HG03571 (cell line): ENCODE measurements around the gene HRCT1.
"Not testable (repeated sequence)": the region's sequence is repeated elsewhere in the genome, so short reads cannot be mapped to it uniquely, and the experiment has no call there.

Experiments used
- ATAC-seq: cut with Tn5 transposase; IDR thresholded peaks from one replicate; pipeline ENCODE4 v1.9.1; 2021; ENCODE audit not compliant: unreplicated experiment

HRCT1 gene

GRCh38 chr9:35917261-35917660 is 11.3 kb downstream of the HRCT1 start:
- no peak for ATAC-seq

- ATAC-seq: no peak
Observed at GRCh38 chr9:35918780-35919179, 12.8 kb downstream of the HRCT1 start.

DNA sequence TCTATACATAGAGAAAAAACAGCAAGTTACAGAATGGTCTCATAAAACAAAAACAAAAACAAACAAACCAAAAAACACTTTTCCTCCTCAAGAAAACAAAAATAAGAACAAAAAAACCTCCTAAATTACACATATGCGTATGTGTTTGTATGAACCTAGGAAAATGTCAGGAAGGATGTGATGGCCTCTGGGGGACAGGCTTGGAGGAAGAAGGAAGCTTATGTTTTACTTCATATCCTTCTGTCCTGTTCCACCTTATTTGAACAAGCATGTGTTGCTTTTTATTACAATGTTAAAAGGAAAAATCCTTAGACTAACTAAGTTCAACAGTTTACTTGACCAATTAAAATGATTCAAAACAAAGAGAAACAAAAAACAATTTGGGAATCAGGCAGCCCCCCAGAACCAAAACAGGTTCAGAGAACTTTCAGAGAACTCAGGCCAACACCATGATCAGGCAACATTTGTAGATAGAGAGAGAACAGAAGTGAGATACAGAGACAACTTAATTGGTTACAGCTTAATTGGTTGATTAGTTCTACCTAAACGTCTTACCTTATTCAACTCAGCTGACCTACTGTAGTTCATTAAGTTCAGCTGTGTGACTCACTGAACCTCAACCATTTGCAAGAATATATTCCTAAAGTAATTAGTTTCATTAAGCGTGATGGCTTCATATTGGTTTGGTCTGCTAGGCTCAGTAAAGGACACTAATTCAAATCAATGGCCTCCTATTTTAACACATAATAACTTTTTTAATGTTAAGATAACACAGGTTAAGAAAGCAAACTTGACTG is 13.4 kb downstream of the HRCT1 start:
- ATAC-seq: no peak

DNA sequence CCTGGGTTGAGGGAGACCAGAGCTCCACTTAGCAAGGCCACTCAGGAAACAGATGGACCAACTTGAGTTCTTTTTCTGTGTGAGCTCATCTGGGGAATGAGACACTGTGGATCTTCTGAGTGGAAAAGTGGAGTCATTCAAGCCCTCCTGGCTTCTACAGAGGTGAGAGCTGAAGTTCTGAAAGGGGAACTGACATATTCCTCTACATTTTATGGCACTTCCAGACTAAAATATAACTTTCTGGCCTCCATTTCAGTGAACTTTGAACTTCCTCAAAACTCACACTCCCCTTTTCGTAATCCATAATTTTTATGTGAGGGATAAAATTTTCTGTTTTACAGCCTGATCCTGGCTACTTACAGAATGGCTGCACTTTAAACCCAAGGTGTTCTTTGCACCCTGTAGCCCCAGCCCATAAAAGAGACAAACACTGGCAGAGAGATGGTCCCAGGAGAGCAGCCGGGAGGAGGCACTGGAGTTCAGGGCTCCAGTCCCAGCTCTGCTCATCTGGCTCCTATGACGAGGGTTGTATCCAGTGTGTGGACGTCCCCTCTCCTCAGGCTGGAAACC is 14.1 kb downstream of the HRCT1 start:
- ATAC-seq: no peak

DNA sequence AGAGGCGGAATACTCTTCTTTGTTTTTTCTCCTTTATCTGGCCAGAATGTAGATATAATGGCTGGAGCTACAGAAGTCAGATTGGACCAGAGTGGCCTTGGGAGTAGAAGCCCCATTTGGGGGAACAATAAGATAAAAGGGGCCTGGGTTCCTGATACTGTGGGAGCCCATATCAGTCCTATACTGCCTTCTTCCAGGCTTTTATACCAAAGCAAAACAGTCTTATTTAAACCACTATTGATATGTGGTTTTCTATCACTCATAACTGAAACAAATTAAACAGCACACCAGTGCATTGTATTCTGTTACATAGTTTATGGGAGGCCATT is 17.6 kb downstream of the HRCT1 start:
- ATAC-seq: no peak

- no peak for ATAC-seq
Observed at GRCh38 chr9:35923927-35924763, 18.1 kb downstream of the HRCT1 start.

DNA sequence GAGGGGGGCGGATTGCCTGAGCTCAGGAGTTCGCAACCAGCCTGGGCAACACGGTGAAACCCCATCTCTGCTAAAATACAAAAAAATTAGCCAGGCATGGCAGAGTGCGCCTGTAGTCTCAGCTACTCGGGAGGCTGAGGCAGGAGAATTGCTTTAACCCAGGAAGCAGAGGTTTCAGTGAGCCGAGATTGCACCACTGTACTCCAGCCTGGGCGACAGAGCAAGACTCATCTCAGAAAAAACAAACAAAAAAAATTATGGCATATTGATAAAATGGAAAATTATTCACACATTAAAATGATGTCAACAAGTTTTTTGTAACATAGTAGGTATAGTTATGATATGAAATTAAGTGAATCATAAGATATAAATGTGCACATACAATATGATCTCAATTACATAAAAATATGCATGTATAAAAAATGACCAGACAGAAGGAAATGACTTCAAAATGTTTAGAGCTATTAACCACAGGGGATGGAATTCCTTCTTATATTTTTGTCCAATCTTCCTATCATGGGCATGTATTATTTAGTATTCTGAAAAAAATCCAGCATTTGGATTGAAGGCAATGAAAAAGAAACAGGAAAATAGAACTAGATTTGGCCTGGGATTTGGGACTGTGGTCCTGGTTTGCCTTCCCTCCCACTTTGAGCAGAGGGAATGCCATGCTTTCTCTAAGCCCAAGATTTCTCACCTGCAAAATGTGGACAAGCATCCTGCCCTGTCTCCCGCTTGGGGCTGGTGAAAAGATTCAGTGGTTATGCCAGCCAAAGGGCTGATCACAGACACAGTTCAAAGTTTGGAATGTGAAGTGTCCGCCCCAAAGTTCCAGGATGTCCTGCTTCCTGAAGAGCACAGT is 22.8 kb downstream of the HRCT1 start:
- no peak for ATAC-seq

DNA sequence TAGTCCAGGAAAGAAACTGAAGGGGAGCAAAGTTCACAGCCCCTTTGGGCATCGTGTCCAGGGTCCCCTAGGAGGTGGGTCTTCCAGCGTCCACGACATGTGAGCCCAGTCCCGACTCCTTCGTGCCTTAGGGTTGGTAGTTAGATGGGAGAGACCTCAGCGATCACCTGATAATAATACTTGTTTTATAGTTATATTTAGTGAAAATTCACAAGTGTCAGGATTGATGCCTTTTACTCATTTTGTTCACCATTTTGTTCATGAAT is 23.4 kb downstream of the HRCT1 start:
- ATAC-seq: no peak

DNA sequence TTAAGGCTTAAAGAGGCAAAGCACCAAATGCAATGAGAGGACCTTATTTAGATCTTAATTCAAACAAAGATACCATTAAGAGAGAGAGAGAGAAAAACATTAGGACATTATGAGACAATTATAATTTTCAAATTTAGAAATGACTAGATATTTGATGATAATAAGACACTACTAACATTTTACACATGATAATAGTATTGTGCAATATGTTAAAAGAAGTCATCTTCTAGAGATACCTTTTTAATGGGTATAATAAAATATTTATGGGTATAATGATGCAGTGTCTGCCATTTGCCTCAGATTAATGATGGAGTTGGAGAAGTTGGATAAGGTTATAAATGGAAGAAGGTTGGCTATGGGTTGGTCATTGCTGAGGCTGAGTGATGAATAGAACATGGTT is 24.5 kb downstream of the HRCT1 start:
- ATAC-seq: no peak

DNA sequence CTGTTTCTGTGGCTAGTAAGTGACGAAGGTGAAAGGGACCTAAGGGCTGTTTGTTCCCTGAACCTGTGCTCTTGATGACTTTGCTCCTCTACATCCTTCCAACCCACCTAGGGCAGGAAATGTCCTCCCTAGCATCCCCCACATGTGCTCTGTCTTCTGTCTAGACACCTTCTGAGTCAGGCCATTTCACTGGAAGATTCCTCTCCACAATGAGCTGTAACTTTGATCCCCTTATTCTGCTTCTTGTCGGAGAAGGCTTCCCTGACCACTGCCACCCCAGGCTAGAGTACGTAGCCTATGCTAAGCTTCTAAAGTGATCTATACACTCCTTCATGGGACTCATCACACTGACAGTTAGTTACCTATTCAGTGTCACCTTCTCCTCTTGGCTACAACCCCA is 25.0 kb downstream of the HRCT1 start:
- no peak for ATAC-seq

- no peak for ATAC-seq
Observed at GRCh38 chr9:35932735-35933134, 26.7 kb downstream of the HRCT1 start.

DNA sequence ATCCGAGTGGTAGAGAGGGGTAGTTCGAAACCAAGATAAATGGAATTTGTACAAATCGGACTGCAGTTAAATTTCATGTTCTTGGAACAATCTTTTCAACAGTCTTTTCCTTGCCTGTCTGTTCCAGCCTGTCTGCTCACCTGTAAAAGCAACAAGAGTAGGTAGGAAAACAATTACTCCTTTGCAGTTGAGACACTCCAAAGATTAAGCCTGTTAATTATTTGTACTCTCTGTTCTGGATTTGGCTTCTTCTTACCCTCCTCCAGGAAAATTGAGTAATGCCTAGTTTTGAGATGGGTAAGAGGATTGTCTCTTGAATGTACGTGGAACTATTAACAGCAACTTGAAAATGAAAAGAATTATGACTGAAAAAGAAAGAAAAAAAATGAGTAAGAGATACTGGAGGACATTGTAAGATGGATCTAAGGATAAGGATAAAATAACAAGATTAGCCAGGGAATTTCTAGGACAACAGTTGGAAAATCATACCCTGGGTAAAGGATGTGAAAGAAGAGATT is 27.6 kb downstream of the HRCT1 start:
- no peak for ATAC-seq

- not testable (repeated sequence) for ATAC-seq
Observed at GRCh38 chr9:35934069-35934468, 28.1 kb downstream of the HRCT1 start.

- no peak for ATAC-seq
Observed at GRCh38 chr9:35935261-35935660, 29.3 kb downstream of the HRCT1 start.

GRCh38 chr9:35935755-35936509 is 29.9 kb downstream of the HRCT1 start:
- no peak for ATAC-seq

DNA sequence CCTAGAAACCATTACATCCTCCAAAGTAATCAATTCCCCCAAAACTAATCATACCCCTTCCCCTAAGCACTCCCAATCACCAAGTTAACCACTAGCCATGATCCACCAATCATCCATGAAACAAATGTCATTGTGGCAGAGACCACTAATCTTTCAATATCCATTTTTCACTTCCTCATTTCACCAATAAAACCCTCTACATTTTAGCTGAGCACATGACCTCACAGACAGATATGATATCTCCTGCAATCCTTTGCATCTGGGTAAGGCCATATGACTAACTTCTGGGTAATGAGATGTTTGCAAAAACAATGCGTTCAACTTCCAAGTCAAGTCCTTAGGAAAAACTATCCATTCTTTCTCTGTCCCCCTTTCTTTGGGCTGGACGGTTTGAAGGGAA is 31.2 kb downstream of the HRCT1 start:
- no peak for ATAC-seq

DNA sequence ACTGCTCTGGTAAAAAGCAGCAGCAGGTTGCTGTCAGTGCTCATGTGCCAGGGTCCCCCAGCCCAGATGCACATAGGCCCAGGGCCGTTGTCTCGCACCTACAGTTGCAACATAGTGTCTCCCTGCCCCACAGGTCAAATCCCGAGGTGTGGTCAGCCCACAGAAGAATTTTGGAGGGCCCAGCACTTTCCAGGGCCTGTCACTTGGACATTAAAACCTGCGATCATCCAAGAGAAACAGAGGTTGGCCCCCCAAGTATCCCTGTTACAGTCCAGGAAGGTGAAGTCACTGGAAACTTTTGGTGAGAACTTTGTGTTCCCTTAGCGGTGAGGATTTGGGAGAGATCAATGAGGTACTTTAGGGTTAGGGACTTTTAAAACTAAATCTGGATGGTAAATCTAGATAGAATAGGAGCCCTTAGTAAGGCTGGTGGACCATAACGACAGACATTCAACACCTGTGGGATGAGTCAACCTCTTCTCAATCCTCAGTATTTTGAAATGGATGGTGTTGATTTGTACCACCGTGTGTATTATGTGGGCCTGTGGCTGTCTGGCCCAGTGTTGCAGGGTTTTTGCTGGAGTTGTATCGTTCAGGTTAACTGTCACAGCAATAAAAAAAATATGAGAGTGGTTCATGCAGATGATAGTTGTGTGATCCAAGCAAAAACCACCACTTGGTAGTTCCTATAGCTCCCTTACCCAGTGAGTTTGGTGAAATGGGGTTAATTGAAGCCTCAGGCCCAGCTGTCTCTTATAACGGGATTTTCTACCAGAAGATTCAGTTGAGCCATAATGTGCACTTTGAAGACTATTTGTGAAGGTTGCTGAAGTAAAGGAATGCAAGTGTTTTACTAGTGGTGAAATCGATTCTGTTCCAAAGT is 32.7 kb downstream of the HRCT1 start:
- ATAC-seq: no peak

GRCh38 chr9:35939679-35940250 is 33.8 kb downstream of the HRCT1 start:
- no peak for ATAC-seq
